Hematopoietic multipotent progenitor cell treated with erythropoietin and hydrocortisone succinate and interleukin-3 and kit ligand, for 15 days (in vitro differentiated cells): ENCODE results near the gene EXT2.
A peak's percentile ranks its signal among the peaks of the same experiment; 100 is the strongest.

Experiments used
- DNase-seq: peaks from one replicate; pipeline ENCODE4 v3.0.0-alpha.2; 2015; ENCODE audit warnings: low spot score

EXT2 gene

DNA sequence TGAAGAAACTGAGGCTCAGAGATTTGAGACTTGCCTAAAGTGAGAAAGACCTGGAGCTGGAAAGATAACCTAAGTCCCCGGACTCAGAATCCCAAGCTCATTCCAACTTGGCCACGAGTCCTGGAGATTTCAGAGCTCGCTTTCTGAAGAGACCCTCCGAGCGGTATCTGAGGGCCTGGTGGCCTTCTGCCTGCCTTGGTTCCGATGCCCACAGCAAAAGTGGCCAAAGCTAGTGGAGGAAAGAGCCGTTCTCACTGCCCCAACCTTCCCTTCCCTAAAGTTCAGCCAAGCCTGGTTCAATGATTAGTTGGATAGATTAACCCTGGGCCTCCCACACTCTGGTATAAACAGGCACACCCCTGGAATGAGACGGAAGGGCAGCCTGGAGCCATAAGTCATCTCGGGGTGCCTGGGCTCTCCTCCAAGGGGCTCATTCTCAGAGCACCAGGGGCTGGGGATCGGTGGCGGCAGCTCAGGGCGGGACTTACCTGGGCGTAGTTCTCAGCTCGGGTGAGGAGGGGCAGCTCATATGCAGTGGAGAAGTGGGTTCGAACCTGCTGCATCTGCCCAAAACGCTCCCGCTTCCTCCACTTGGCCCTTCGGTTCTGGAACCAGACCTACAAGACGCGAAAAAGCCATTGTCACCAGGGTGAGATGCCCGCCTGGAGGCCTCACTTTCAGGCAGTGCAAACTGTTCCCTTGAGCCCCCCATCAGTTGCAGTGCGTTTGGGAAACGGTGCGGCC lies 171.7 kb downstream of the EXT2 start:
- DNase-seq = no peak

GRCh38 chr11:44267750-44268613 lies 172.5 kb downstream of the EXT2 start:
- DNase-seq = no peak

DNA sequence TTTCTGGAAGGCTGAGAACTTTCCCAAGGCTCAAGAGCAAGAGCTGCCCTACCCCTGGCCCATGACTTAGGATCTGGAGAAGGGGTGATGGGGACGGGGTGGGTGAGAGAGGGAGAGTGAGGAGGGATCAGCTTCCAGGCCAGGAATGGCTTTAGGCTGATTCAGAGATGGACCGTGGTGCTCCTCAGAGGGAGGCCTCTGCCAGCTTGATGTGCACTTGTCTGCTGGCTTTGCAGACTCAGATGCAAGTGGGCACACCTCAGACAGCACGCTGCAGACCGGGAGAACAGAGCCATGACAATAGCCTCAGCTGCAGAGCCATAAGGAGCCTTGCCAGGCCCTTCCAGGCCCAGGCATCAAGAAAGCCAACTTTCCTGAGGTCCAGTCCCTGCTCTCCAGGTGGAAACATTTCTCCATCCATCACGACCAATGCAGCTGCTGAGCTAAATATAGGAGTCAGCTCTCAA lies 173.2 kb downstream of the EXT2 start:
- no peak for DNase-seq

DNA sequence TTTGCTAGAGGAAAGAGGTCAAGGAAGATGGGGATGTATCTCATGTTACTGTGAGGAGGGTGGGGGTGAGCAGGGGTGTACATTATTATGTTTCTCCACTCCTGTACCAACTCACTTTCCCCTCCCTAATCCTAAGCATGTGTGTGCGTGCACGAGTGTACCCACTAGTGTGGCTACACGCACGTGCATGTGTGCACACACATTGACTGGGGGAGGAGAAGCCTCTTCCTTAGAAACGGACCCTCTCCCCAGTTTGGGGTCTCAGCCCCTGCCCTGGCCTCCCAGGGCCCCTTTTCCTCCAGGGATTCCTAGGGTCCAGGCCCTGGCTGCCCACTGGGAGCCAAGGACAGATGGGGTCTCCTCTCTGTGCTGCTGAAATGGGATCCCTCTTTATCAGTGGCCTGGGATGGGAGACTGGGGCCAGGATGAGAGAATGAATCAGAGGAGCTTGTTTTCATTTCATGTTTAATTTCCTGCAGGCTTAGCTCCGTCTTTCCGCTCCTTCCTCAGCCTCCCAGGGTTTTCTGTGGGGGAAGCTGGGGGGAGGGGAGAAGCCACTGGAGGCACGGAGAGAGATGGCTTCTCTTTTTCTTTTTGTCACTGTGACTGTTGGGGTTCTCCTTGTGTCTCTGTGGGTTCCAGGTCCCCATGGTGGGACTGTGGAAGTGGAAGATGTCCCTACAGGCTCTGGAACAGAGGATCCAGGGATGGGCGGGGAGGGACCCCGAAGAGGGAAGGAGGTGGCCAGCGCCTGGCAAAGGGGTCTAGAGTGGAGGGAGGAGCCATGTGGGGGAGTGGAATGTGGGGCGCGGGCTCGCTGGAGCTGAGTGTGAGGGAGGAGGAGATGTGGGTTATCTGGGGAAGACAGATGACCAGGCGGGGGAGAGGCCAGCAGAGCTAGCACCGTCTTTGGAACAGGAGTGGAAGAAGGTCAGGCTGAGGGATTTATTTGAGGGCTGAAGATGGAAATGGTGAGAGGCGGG lies 174.2 kb downstream of the EXT2 start:
- DNase-seq = no peak

GRCh38 chr11:44270403-44271273 lies 175.2 kb downstream of the EXT2 start:
- no peak for DNase-seq

DNA sequence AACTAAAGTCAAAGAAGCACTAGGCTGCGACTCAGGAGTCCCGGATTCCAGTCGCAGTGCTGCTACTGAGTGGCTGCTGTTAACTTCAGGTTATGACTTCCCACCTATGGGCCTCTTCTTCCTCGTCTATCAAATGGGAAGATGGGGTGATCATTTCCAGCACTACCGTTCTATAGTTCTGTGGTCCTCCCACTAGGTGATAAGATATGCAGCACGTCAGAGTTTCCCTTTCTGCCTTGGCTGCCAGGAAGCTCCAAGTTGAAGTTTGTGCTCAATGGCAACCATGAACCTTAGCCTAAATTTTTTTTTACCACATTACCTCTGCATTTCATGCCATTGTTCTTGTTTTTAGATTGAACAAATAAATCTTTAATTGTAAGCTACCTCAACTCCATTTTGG lies 175.8 kb downstream of the EXT2 start:
- no peak for DNase-seq

DNA sequence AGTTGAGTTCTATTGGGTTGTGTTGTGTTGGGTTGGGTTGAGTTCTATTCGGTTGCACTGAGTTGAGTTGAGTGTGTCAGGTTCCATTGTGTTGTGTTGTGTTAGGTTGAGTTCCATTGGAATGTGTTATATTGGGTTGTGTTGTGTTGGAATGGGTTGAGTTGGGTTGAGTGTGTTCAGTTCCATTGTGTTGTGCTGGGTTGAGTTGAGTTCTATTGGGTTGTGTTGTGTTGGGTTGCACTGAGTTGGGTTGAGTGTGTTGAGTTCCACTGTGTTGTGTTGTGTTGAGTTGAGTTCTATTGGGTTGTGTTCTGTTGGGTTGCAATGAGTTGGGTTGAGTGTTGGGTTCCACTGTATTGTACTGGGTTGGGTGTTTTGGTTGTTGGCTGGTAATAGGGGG lies 178.9 kb downstream of the EXT2 start:
- DNase-seq = no peak

- no peak for DNase-seq
Measured at GRCh38 chr11:44275241-44275640, 179.8 kb downstream of the EXT2 start.

DNA sequence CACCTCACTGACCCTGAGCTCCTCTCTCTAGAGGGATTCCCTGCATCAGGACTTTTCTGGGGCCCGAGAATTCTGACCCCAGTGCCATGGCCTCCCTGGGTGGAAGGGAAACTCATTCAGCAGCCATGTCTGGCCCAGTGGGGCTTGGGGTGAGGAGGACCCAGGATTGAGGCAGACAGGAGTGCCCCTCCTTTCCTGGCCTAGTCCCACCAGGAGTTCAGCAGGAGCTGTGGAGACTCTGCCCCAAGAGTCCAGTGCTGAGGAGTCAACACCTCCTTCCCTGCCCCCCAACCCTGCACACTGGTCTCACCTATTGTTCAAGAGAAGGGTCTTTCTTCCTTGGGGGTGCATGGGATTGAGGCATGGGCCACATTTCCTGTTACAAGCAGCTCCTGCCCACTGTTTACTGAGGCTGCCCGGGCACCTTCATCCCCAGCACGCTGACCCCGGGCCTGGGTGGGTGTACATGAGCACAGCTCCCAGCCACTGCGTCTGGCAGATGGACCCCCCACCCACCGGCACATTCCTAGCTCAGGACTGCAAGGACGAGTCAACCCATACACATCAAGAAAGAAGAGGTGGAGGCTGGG lies 180.6 kb downstream of the EXT2 start:
- DNase-seq = no peak

- DNase-seq = no peak
Measured at GRCh38 chr11:44277196-44278090, 182.0 kb downstream of the EXT2 start.

DNA sequence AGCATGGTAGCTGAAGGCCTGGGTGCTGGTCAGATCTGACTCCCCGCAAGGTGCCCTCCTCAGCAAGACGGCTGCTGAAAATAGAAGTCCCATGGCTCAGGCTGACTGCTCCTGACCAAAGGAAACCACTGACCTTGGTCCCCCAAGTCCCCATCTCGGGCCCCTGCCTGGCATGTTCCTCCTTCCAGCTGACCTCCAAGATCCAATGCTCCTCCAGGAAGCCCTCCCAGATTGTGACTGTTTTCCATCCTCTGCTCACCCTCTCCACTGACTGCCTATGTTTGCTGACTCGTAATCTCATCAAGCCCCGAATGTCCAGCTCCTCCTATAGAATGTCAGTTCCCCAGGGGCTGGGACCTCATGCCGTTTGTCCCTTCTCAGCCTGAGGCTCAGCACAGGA lies 184.0 kb downstream of the EXT2 start:
- DNase-seq = no peak

DNA sequence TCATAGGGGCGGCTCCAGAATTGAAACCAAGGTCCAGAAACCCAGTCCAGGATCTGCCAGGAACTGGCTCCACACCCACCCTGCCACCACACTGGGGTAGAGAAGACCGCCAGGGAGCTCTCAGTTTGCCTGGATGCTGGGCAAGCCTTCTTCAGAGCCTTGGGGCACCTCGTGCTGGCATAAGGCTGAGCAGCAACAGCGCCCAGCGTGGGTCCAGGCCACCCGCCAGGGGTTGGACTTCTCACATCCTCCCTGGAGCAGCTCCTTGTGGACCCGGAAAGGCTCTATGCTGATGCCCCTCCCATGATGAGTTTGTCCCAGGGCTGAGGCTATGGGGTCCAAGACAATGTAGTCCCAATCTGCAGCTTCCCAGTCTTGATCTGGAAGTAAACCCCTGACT lies 184.8 kb downstream of the EXT2 start:
- DNase-seq = no peak

DNA sequence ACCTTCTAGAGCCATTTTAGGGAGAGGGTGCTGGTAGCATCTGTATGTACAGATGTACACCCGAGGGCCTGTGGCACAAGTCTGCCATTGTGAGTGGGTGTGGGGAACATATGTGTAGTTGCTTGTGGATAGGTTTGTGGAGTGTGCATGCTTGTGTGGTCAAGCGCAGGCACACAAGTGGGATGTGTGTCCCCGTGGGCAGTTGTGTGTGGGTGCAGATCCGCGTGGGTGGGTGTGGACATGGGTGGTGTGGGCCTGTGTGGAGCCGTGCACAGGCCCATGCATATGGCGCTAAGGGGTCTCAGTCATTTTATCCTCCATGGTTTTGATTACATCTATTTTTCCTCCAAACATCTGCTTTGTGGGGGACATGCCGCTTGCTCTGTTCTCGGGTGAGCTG lies 185.7 kb downstream of the EXT2 start:
- no peak for DNase-seq

GRCh38 chr11:44282620-44283019 lies 187.1 kb downstream of the EXT2 start:
- no peak for DNase-seq

GRCh38 chr11:44285756-44286155 lies 190.3 kb downstream of the EXT2 start:
- no peak for DNase-seq

- peak; percentile 66 for DNase-seq
Measured at GRCh38 chr11:44286268-44286880, 190.9 kb downstream of the EXT2 start.

GRCh38 chr11:44286911-44287310 lies 191.4 kb downstream of the EXT2 start:
- no peak for DNase-seq

DNA sequence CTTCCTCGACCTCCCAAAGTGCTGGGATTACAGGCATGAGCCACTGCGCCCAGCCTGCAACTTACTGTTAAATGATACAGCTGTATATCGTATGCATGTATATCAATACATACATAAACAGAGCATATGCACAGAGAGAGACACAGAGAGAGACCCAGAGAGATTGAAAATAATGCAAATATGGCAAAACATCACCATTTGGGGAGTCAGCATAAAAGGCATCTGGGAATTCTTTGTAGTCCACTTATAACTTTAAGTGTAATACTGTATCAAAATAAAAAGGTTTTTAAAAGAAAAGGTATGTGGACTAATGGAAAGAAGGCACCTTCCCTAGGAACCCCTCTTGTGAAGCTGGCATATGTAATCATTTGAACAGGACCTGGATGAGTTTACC lies 192.7 kb downstream of the EXT2 start:
- DNase-seq = no peak

- DNase-seq = no peak
Measured at GRCh38 chr11:44290208-44290607, 194.7 kb downstream of the EXT2 start.
